ENCODE results near the gene APBA2.

Gene APBA2

DNA sequence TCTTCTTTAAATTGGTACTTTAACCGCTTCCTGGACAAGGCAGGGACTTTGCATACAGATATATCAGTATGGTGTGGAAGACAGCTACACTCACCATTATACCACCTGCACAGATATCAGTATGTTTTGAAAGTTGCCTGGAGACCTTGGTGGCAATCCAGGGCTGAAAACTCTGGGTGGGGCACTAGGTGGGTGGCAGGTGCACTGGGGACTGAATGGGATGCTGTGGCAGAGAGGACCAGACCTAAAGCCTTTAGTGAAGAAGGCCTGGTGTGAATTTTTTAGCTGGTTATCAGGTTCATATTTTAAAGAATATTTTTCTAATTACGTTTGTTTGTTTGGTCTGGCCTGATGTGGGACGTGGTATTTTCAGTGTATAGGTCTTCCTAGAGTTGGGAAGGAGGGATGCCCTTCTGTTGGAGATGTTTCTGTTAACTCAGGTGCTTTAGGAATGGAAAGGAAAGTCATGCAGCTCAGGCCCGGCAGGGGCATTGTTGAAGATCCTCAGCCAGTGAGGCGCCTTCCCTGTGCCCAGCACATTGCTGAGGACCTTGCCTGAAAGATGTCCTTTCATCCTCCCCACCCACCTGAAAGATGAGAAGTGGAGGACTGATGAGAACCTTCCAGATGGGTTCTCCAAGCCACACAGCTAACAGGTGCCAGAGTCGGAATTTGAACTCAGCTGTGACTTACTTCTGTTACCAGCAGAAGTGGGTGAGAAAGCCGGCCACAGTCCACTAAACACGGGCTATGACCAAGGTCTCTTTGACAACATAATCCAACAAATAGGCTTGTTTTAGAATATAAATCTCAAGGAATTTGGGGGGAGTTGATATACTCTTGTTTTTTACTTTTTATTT is 77.3 kb downstream of the APBA2 start:
- no peak for DNase-seq

DNA sequence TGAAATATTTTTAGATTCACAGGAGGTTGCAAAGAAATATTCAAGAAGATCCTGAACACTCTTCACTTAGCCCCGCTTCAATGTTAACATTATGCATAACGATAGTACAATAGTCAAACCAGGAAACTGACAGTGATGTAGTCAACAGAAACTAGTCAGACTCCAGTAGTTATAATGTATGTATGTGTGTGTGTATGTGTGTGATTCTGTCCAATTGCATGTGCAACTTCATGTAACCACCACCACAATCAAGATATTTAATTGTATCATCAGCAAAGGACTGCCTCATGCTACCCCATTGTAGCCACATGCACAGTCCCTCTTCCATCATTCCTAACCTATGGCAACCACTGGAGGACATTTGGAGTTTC is 77.9 kb downstream of the APBA2 start:
- no peak for DNase-seq

GRCh38 chr15:28964098-28964497 is 78.3 kb downstream of the APBA2 start:
- no peak for DNase-seq

DNA sequence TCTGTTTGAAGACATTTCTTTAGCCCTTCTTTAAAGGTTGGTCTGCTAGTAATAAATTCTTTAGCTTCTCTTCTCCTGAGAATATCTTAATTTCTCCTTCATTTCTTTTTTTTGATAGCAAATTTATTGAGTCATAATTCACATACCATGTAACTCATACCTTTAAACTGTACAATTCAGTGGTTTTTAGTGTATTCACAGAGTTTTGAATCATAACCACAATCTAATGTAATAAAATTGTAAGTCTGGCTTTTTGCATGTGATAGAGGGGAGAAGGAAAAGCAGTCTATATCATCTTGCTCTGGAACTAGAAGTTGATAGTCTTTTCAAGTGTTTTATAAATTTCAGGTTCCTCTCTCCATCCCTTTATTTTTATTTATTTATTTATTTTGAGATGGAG is 81.3 kb downstream of the APBA2 start:
- DNase-seq: no peak

GRCh38 chr15:28967990-28968389 is 82.2 kb downstream of the APBA2 start:
- no peak for DNase-seq

- DNase-seq: no peak
These were observed 83.8 kb downstream of the APBA2 start for GRCh38 chr15:28969511-28970085.

GRCh38 chr15:28974142-28974541 is 88.4 kb downstream of the APBA2 start:
- peak in 1 of 4 experiments; percentile 36 for DNase-seq

DNA sequence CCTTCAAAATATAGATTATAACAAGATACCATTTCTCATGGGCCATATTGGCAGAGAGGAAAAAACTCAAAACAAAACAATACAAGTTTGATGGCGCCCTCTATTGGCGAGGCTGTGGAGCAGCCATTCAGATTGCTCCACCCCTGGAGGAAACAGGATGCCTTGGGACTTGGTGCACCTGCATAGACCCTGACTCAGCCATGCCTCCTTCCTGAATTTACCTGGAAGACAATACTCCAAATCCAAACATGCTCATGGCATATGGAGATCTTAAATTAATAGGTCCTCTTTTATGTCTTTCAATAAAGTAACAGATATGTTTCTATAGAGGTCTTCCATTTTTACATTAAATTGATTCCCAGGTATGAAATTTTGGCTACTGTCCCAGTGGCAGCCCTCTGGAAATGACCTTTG is 90.0 kb downstream of the APBA2 start:
- peak in 3 of 4 experiments; percentile 14 to 57 (median 53) for DNase-seq

GRCh38 chr15:28977377-28978010 is 91.7 kb downstream of the APBA2 start:
- no peak for DNase-seq

GRCh38 chr15:28978011-28978378 is 92.2 kb downstream of the APBA2 start:
- no peak for DNase-seq

GRCh38 chr15:28978661-28979060 is 92.9 kb downstream of the APBA2 start:
- DNase-seq: no peak

DNA sequence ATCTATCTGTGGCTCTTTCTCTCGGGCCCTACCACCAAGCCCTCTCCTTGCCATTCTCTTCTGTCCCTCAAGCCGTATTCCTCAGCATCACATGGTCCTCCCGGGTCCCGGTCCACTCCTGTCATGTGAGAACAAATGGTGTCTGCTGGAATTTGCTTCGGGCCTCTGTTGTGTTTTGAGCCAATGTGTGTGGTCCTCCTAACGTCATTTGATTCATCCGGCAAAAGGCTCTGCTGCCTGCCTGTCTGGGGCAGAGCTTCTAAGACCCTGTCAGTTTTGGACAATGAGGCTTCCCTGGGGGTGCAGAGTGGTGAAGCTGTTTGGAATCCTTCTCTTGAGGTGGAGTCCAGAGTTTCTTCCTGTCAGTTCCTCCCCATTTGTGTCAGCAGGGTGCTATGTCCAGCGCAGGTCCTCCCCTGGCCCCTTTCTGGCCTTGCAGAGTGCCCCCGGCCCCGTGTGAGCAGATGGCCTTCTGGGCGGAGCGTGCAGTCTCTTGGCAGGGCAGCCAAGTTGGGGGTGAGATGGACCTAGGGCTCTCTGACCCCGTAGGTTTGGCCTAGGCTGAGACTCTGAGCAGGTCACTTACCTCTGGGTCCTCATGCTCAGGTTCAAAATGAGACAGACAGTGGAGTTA is 93.6 kb downstream of the APBA2 start:
- no peak for DNase-seq

GRCh38 chr15:28980709-28981350 is 95.1 kb downstream of the APBA2 start:
- DNase-seq: no peak

DNA sequence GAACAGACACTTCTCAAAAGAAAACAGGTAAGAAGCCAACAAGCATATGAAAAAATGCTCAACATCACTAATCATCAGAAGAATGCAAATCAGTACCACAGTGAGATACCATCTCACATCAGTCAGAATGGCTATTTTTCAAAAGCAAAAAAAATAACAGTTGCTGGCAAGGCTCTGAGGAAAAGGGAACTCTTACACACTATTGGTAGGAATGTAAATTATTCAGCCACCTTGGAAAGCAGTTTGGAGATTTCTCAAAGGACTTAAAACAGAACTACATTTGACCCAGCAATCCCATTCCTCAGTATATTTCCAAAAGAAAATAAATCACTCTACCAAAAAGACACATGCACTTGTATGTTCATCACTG is 95.6 kb downstream of the APBA2 start:
- DNase-seq: no peak

DNA sequence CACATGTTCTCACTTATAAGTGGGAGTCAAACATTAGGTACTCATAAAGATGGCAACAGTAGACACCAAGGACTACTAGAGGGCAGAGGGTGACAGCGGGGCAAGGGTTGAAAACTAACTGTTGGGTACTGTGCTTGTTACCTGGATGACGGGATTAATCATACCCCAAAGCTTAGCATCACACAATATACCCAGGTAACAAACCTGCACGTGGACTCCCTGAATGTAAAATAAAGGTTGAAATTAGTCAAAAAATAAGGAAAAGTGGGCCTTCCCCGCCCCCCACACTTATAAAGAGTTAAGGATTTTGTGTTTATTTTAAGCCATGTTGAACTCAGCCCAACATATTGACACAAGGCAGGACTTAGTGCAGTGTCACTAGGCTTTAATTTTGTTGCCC is 96.1 kb downstream of the APBA2 start:
- no peak for DNase-seq

GRCh38 chr15:28982886-28983285 is 97.1 kb downstream of the APBA2 start:
- no peak for DNase-seq

- no peak for DNase-seq
These were observed 97.9 kb downstream of the APBA2 start for GRCh38 chr15:28983432-28984311.

DNA sequence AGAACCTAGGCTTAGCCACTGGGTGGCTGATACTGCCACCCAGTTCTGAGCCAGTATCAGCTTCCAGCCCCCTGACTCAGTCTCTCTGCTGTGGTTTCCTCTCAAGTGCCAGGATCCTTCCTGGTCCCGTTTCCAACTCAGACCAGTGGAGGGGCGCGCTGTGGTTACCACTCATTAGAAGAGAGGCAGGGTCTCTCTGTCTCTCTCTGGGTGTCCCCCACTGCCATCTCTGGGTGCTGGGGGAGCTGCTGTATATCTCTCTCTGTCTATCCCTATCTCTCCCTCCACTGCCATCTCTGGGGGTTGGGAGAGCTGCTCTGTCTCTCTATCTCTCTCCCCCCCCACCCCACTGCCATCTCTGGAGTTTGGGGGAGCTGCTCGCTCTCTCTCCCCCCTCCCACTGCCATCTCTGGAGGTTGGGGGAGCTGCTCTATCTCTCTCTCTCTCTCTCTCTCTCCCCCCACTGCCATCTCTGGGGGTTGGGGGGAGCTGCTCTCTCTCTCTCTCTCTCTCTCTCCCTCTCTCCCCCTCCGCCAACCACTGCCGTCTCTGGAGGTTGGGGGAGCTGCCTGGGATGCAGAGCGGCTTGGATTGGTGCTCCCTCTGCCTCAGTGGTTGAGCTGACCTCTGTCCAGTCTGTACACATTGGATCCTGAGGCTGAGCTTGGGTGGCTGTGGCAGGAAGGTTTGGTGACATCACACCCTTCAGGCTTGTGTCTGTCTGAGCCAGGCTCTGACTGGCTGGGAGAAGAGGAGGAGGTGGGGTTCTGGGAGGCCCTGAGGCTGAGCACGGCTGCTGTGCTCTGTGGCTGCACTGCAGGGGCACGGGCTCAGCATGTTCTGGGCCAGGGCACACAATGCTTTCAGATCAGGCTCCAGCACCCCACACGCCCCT is 98.9 kb downstream of the APBA2 start:
- DNase-seq: peak in 1 of 4 experiments; percentile 22

- DNase-seq: no peak
These were observed 99.5 kb downstream of the APBA2 start for GRCh38 chr15:28985316-28985645.

DNA sequence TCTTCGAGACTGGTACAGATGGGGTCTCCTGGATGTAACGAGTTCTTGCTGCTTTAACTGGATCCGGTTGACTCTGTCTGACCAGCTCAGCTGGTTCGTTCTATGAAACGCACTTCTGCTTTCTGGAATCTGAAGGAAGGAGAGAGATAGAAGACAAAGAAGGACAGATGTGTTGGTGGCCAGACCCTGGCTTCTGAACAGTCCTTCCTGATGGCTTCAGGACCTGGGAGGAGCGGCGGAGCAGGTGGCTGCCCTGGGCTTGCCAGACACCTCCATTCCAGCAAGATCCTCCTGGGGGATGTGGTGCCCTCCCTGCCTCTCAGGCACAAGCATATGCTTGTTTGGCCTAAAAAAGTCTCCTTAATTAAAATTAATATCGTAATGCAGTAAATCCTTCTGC is 99.9 kb downstream of the APBA2 start:
- DNase-seq: no peak

GRCh38 chr15:28986108-28986507 is 100.3 kb downstream of the APBA2 start:
- DNase-seq: peak in 1 of 4 experiments; percentile 21
